HL-60 (cell line): ENCODE results near the gene NEDD4L.

Experiments
- DNase-seq, 2 experiments: peaks; one replicate each; pipeline ENCODE4 v3.0.0-alpha.2; 2010 to 2020; ENCODE audit warnings: low read depth in 1 of 2, low spot score in 1 of 2
- H3K27ac ChIP-seq: fragments of 250-450 bp; sonication (Bioruptor Pico); replicated peaks from 2 replicates; pipeline ENCODE4 v1.5.1; 2020; ENCODE audit warnings: mild to moderate bottlenecking, moderate library complexity
- H3K27me3 ChIP-seq: fragments of 250-450 bp; sonication (Bioruptor Pico); 2 replicates; pipeline ENCODE4 v1.5.1; 2021; ENCODE audit warnings: mild to moderate bottlenecking, moderate library complexity; ENCODE audit not compliant: insufficient read depth, poor library complexity, severe bottlenecking
- H3K4me3 ChIP-seq: replicated peaks from 2 replicates; pipeline ENCODE4 v1.5.1; 2011; ENCODE audit warnings: mild to moderate bottlenecking, control low read depth, low read length; ENCODE audit not compliant: insufficient read depth
- CTCF ChIP-seq: IDR thresholded peaks from one replicate; pipeline ENCODE4 v1.5.1; 2011; ENCODE audit warnings: low read length, control low read depth, inconsistent platforms; ENCODE audit not compliant: insufficient read depth
- GABPA ChIP-seq: IDR thresholded peaks from 2 replicates; pipeline ENCODE4 v1.6.1; 2012; ENCODE audit warnings: low read depth
- POLR2AphosphoS5 ChIP-seq: IDR thresholded peaks from 2 replicates; pipeline ENCODE4 v1.6.1; 2012; ENCODE audit warnings: low read depth
- REST ChIP-seq: IDR thresholded peaks from 2 replicates; pipeline ENCODE4 v1.6.1; 2012; ENCODE audit warnings: low read depth; ENCODE audit not compliant: insufficient replicate concordance
- SPI1 ChIP-seq: IDR thresholded peaks from 2 replicates; pipeline ENCODE4 v1.6.1; 2012; ENCODE audit warnings: low read depth, mild to moderate bottlenecking, borderline replicate concordance

NEDD4L gene

GRCh38 chr18:58191626-58192025 lies 147.6 kb downstream of the NEDD4L start:
- H3K27ac ChIP-seq, result no peak overlapping the region
- DNase-seq, result no peak

GRCh38 chr18:58192519-58192918 lies 148.5 kb downstream of the NEDD4L start:
- Histone ChIP-seq H3K27ac (no peak overlapping the region), H3K27me3 (peaks cover 41% of the 10 kb centered on the region), H3K4me3 (no peak overlapping the region)
- DNase-seq, result no peak
- TF ChIP-seq POLR2AphosphoS5 (no peak), GABPA (no peak)

More at GRCh38 chr18:58191626-58192025, 147.6 kb downstream of the NEDD4L start:
- Histone ChIP-seq H3K27me3 (peaks cover 36% of the 10 kb centered on the region), H3K4me3 (no peak overlapping the region)
- no peak for TF ChIP-seq SPI1
- no peak for TF ChIP-seq POLR2AphosphoS5
- no peak for TF ChIP-seq REST
- TF ChIP-seq GABPA, result no peak
- no peak for TF ChIP-seq CTCF

GRCh38 chr18:58194028-58194427 lies 150.0 kb downstream of the NEDD4L start:
- TF ChIP-seq REST (no peak), CTCF (no peak), POLR2AphosphoS5 (no peak), SPI1 (no peak), GABPA (no peak)
- Histone ChIP-seq H3K27me3 (peaks cover 41% of the 10 kb centered on the region), H3K27ac (no peak overlapping the region), H3K4me3 (no peak overlapping the region)
- no peak for DNase-seq

GRCh38 chr18:58195278-58195765 lies 151.3 kb downstream of the NEDD4L start:
- no peak for TF ChIP-seq SPI1
- TF ChIP-seq GABPA, result no peak
- TF ChIP-seq REST, result no peak
- no peak for TF ChIP-seq CTCF
- no peak for TF ChIP-seq POLR2AphosphoS5
- no peak overlapping the region for H3K27ac ChIP-seq
- H3K27me3 ChIP-seq, result peaks cover 41% of the 10 kb centered on the region
- H3K4me3 ChIP-seq, result 0 out of 2 replicates have a peak overlapping the region, but pooled peaks have one; percentile 4
- DNase-seq, result peak in 1 of 2 experiments; percentile 7
